Neuron (in vitro differentiated cells): ENCODE data around the gene NATD1.

Experiments used
- H2AFZ ChIP-seq: one replicate; pipeline ENCODE4 v1.6.1; 2013; ENCODE audit warnings: low read depth, mild to moderate bottlenecking, inconsistent platforms, low read length, moderate library complexity
- H3K27me3 ChIP-seq: one replicate; pipeline ENCODE4 v1.6.1; 2013; ENCODE audit warnings: low read length; ENCODE audit not compliant: insufficient read depth
- H3K36me3 ChIP-seq: one replicate; pipeline ENCODE4 v1.6.1; 2013; ENCODE audit warnings: low read length; ENCODE audit not compliant: insufficient read depth
- H3K4me1 ChIP-seq: one replicate; pipeline ENCODE4 v1.6.1; 2013; ENCODE audit warnings: low read length; ENCODE audit not compliant: insufficient read depth
- H3K4me3 ChIP-seq: 2 replicates; pipeline ENCODE4 v1.5.1; 2013; ENCODE audit warnings: mild to moderate bottlenecking, low read length, moderate library complexity
- H3K9me3 ChIP-seq: one replicate; pipeline ENCODE4 v1.6.1; 2013; ENCODE audit warnings: low read length

Gene NATD1

GRCh38 chr17:21286066-21286770, 33.0 kb upstream of the NATD1 start:
- no peaks in the 10 kb centered on the region for H3K36me3 ChIP-seq
- peaks cover 23% of the 10 kb centered on the region for H3K4me1 ChIP-seq
- no peaks in the 10 kb centered on the region for H3K9me3 ChIP-seq
- peak overlapping the region; percentile 57 for H3K4me3 ChIP-seq
- peaks cover 15% of the 10 kb centered on the region for H3K27me3 ChIP-seq
- H2AFZ ChIP-seq: no peak overlapping the region

DNA sequence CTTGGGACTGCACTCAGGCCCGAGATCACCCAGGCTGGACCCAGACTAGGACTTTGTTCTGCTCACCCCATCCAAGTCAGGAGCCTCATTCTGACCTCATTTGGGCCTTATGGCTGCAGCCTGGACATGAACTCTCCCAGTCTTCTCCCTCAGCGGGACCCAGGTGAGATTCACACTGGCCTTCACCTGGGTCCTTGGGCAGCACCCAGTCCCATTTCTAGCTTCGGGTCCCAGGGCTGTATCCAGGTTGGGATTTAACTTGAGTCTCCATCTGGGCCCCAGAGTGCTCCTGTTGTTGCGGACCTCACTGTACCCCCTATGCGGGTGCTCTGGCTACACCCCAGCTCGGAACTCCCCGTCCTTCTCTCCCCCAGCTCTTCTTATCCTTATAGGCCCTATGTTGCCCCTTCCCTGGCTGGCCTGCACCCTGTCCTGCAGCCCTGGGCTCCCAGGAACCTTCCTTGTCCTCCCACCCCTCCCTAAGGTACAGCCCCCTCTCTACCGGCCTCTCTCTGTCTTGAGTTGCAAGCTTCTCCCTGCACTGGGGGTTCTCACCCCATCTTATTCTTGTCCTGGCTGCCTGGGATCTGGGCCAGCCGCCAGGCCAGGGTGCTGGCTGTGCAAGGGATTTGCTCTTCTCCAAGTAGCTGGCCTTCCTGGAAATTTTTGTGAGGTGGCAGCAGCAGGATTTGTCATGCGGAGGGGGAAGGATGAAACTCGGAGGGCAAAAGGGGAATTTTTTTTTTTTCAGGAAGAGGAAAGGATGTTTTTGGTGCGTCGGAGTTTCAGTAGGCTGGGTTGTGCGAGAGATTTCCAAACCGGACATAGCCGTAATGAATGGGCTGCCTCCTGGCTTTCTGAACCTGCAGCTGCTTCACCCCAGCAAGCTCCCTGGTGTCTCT, 32.2 kb upstream of the NATD1 start:
- Histone ChIP-seq H3K9me3 (no peaks in the 10 kb centered on the region), H3K36me3 (no peaks in the 10 kb centered on the region), H3K4me3 (peak overlapping the region; percentile 57), H3K4me1 (peaks cover 23% of the 10 kb centered on the region), H2AFZ (no peak overlapping the region), H3K27me3 (peaks cover 15% of the 10 kb centered on the region)

DNA sequence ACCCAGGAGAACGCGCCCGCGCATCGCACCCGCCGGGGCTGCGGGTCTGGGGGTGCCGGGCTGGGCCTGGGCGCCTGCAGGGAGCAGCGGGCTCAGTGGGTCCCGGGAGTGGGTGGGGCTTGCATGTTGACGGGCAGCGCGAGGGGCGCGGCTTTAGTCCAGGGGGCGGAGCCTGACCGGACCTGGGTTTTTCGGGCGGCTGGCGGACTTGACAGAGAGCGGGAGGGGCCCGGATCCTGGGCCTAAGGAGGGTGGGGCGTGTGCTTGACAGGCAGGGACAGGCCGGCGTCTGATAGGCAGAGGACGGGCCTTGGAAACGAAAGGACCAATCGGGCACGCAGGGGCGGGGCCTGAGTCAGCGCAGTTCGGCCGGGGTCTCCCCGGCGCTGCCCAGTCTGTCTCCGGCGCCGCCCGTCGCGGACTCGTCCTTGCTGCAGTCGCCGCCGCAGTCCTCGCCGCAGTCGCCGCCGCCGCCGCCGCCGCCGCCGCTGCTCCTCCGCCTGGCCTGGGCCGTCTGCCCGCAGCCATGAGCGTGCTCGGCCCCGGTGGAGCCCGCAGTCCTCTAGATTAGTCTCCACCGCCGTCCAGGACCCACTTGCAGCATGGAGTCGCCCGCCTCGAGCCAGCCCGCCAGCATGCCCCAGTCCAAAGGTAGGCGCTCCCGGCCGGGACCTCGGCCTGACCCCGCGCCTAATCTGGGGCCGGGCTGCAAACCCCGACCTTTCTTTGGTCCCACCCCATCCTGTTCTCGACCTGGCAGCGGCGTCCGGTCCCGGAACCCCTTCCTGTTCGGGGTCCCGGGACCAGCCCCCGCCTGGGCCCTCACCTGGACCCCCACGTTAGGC, 31.3 kb upstream of the NATD1 start, which contains the start of gene MAP2K3:
Gene MAP2K3 (plus strand): TSS at position 393 of the 845 bp plus-strand sequence. CDS start 210 bp downstream, at position 603.
- H2AFZ ChIP-seq: peak within 1 kb of the TSS; percentile 82
- no peaks in the 10 kb centered on the region for H3K9me3 ChIP-seq
- H3K4me1 ChIP-seq: peaks cover 23% of the 10 kb centered on the region
- peak within 1 kb of the TSS; percentile 57 for H3K4me3 ChIP-seq
- no peaks in the 10 kb centered on the region for H3K36me3 ChIP-seq
- peaks cover 15% of the 10 kb centered on the region for H3K27me3 ChIP-seq

- Histone ChIP-seq H3K4me1 (peaks cover 23% of the 10 kb centered on the region), H2AFZ (peak overlapping the region; percentile 82), H3K27me3 (peaks cover 20% of the 10 kb centered on the region), H3K9me3 (no peaks in the 10 kb centered on the region), H3K36me3 (no peaks in the 10 kb centered on the region), H3K4me3 (peak overlapping the region; percentile 54)
Observed at GRCh38 chr17:21283482-21284318, 30.5 kb upstream of the NATD1 start.

GRCh38 chr17:21282850-21283249, 29.6 kb upstream of the NATD1 start:
- H2AFZ ChIP-seq: no peak overlapping the region
- no peaks in the 10 kb centered on the region for H3K36me3 ChIP-seq
- H3K4me3 ChIP-seq: no peak overlapping the region
- H3K27me3 ChIP-seq: peaks cover 20% of the 10 kb centered on the region
- peaks cover 23% of the 10 kb centered on the region for H3K4me1 ChIP-seq
- H3K9me3 ChIP-seq: no peaks in the 10 kb centered on the region

- H3K36me3 ChIP-seq: no peaks in the 10 kb centered on the region
- H3K4me1 ChIP-seq: peaks cover 22% of the 10 kb centered on the region
- H3K27me3 ChIP-seq: peaks cover 20% of the 10 kb centered on the region
- H2AFZ ChIP-seq: no peak overlapping the region
- no peak overlapping the region for H3K4me3 ChIP-seq
- no peaks in the 10 kb centered on the region for H3K9me3 ChIP-seq
Observed at GRCh38 chr17:21282231-21282630, 29.0 kb upstream of the NATD1 start.

DNA sequence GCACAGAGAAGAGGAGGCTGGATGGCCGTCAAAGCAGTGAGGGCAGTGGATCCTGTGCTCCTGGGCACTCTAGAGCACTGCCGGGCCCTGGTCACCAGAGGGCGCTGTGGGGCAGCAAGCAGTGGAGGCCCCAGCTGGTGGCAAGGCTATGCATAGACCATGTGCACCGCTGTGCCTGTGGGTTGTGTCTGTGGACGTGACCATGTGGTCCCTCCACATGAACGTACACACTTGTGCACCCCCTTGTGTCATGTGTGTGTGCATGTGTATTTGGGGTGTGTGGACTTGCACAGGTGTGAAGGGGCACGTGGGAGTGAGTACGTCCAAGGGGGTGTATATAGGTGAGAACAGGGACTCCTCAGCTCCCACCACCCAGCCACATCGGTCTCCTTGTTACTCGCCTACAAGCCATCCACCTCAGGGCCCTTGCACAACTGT, 26.9 kb upstream of the NATD1 start:
- Histone ChIP-seq H3K27me3 (peaks cover 28% of the 10 kb centered on the region), H3K9me3 (no peaks in the 10 kb centered on the region), H3K36me3 (no peaks in the 10 kb centered on the region), H2AFZ (no peak overlapping the region), H3K4me3 (no peak overlapping the region), H3K4me1 (peaks cover 3% of the 10 kb centered on the region)

GRCh38 chr17:21279582-21279981, 26.4 kb upstream of the NATD1 start:
- no peaks in the 10 kb centered on the region for H3K36me3 ChIP-seq
- no peaks in the 10 kb centered on the region for H3K9me3 ChIP-seq
- H3K4me3 ChIP-seq: no peak overlapping the region
- no peak overlapping the region for H2AFZ ChIP-seq
- peaks cover 31% of the 10 kb centered on the region for H3K27me3 ChIP-seq
- peaks cover 4% of the 10 kb centered on the region for H3K4me1 ChIP-seq

GRCh38 chr17:21279198-21279535, 26.0 kb upstream of the NATD1 start:
- H3K4me3 ChIP-seq: no peak overlapping the region
- peaks cover 35% of the 10 kb centered on the region for H3K27me3 ChIP-seq
- H2AFZ ChIP-seq: no peak overlapping the region
- no peaks in the 10 kb centered on the region for H3K9me3 ChIP-seq
- H3K4me1 ChIP-seq: peaks cover 4% of the 10 kb centered on the region
- no peaks in the 10 kb centered on the region for H3K36me3 ChIP-seq

DNA sequence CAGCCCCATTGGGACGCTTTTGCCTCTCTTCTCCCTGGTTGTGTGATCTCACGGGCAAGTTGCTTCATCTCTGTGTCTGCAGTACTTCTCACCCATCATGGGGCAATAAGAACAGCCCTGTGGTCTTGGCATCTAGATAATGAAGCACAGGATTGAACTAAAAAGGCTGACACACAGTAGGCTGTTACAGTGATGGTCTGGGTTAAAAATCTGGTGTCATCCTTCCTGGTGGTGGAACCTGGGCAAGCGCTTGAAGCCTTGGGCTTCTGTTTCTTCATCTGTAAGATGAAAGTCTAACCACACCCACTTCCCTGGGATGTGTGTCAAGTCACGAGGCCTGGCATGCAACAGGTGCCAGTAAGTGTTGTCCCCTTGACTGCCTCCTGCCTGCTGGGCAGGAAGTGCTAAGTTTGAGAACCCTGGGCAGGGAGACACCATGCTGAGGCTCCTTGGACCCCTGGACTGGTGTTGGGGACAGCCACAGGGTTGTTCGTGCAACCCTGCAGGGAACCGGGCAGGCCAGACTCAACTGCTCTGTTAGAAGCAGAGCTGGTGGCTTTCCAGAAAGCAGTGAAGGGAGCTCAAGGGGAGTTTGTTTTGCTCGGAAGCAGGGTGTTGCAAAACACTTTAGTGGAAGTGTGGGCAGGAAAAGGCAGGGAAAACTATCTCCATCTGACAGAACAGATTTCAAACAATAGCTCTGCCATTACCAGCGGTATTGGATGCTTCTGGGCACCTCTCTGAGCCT, 25.4 kb upstream of the NATD1 start:
- peaks cover 38% of the 10 kb centered on the region for H3K27me3 ChIP-seq
- no peaks in the 10 kb centered on the region for H3K36me3 ChIP-seq
- peaks cover 4% of the 10 kb centered on the region for H3K4me1 ChIP-seq
- no peak overlapping the region for H3K4me3 ChIP-seq
- no peaks in the 10 kb centered on the region for H3K9me3 ChIP-seq
- no peak overlapping the region for H2AFZ ChIP-seq

DNA sequence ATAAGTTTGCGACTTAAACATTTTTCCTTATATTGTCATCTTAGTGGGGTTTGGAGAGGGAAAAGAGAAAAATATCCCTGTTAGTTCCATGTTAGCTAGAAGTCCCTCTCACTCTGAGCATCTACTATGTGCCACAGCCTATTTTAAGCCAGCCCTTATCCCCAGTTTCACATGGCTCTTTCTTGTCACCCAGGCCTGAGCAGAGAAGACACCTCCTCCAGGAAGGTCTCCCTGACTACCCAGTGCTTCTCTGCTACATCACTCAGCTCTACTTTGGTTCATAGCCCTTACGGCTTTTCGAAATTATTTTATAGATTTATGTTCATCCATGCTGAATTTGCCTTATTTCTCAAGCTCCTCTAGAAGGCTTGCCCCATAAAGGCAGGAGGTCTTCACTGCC, 24.1 kb upstream of the NATD1 start:
- H3K4me3 ChIP-seq: no peak overlapping the region
- H3K27me3 ChIP-seq: peaks cover 34% of the 10 kb centered on the region

GRCh38 chr17:21276264-21276588, 23.0 kb upstream of the NATD1 start:
- Histone ChIP-seq H3K9me3 (no peaks in the 10 kb centered on the region), H3K4me1 (peaks cover 4% of the 10 kb centered on the region), H3K4me3 (peak overlapping the region; percentile 65), H3K36me3 (no peaks in the 10 kb centered on the region), H3K27me3 (peaks cover 26% of the 10 kb centered on the region), H2AFZ (peak overlapping the region; percentile 96)

More for the DNA sequence above, 24.1 kb upstream of the NATD1 start:
- Histone ChIP-seq H3K4me1 (peaks cover 4% of the 10 kb centered on the region), H3K36me3 (no peaks in the 10 kb centered on the region), H3K9me3 (no peaks in the 10 kb centered on the region), H2AFZ (no peak overlapping the region)
